NK-92 (cell line): ENCODE results near the gene C19orf73.
A peak's percentile ranks its signal among the peaks of the same experiment; 100 is the strongest.
"Not testable (repeated sequence)": the region's sequence is repeated elsewhere in the genome, so short reads cannot be mapped to it uniquely, and the experiment has no call there.

Experiments used
- DNase-seq: peaks from one replicate; lab custom pipeline; 2025; ENCODE audit not compliant: unreplicated experiment; lab: John Stamatoyannopoulos, UW

C19orf73 gene

DNA sequence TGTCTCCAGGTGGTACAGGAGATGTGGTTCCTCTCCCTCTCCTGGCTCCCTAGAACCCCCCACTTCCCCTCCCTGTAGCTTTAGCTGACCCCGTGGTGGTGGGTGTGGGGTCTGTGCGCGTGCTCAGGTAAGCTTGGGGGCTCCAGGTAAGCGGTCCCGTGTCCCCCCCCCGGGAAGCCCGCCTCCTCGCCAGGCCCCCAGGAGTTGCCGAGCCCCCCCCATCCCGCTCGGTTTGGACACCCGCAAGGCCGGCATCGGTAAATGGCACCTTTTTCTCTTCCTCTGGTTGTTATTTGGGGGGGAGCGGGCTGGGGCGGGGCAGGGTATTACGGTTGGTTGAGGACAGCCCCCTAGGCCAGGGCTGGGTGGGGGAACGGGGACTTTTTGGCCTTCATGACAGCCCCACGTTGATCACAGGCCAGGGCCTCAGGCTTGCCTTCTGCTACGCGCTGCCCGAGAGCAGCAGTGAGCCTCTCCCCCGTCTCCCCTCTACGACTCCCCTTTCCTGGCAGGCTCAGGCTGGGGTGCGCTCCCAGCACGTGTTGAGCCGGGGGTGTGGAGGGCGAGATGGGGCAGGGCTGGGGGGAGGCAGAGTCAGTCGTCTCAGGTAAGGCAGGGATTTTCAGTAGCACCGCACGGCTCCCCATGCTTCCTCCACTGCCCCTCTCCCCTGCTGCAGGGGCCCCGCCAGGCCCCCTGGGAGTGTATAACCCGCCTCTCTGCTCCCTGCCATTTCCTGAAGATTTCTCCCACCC is 15.4 kb downstream of the C19orf73 start:
- DNase-seq: no peak

GRCh38 chr19:49102303-49102702 is 16.6 kb downstream of the C19orf73 start:
- no peak for DNase-seq

- DNase-seq: no peak
These were observed 17.8 kb downstream of the C19orf73 start for GRCh38 chr19:49101160-49101559.

DNA sequence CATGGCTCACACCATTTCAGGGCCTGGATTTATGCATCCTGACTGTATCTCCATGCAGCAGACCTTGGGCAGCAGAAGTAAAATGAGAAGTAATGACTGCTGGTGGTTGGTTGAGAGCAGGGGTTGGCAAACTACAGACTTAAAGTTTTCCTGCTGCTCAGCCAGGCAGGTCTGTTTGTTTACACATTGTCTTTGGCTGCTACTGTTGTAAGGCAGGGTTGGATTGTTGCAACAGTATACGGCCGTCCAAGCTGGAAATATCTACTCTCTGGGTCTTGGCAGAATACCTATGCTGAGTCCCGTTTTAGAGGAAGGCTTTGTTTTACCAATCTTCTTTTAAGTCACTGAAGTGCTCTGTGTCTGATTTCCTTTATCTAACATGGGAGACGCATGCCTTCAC is 20.1 kb downstream of the C19orf73 start:
- DNase-seq: no peak

DNA sequence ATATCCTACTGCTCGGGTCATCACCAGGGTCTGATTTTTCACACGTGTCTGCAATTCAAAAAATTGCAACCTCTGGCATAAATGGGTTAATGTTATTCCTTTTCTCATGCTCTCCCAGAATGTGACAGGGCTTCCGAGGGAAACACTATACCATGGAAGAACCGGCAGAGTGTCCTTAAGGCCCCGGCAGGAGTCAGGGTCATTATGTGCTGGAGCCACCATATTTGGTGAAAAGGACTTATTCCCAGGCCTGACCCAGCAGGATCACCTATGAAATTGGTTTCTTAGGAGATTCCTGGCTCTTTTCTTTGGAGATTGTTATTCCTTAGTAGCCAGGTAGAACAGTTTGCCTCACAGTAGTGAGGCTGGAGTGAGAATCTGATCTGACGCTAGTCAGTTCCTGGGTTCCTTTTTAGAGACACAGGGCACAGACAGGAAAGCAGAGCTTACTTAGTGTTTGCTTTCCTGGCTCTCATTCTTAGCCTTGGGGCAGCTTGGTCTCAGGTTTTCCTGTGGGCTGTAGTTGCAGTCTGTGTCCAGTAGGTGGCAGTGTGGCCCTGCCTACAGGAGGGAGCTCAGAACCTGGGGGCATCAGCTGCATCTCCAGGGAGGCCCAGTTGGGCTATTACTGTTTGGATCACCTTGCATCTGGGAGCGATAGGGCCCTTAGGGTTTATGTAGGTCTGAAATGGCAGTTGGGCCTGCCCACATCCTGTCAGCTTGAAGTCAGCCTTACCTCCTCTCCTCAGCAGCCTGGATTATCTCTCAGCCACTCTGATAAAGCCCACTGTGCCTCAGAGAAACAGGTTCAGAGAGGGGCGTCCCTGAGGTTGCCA is 21.3 kb downstream of the C19orf73 start:
- DNase-seq: no peak

DNA sequence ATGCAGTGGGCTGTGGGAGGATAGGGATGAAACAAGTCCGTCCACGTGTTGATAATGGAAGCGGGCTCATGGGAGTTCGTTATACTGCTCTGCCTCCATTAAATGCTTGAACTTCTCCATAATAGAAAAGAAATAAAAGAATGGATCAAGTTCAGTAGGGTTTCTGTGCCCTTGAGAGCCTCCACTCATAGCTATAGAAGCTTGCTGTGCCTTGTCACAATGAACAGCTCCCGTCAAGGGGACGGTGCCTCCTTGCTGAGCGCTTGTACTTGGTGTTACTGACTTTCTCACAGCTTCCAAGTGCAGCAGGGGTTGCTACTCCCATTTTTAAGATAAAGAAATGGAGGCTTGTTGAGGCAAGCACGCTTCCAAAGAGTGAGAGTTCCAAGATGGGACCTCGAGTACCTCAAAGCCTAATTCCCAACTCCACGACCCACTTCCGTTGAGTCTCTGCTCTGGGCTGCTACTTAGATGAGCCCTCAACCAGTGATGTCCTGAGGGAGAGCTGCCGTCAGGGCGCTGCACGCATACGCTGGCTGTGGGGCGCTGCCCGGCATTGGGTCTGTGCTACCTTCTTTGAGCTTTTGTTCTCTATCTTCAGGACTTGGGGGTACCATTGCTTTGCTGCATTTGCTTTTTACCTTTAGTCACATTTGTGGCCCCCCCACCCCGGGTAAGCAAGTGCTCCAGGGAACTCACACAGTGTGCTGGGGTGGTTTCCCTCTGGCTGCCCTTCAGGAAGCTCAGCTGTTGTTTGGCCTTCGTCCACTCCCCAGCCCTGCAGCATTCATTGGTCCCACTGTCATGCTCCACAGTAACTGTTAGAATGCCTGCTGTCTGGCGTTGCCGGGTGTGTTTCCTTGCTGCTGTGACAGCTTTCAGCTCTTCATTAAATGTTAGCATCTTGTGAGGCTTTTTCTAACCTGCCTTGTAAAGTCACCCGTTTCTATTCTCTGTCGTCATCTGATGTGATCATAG is 24.1 kb downstream of the C19orf73 start:
- no peak for DNase-seq

GRCh38 chr19:49092686-49093085 is 26.3 kb downstream of the C19orf73 start:
- DNase-seq: no peak

DNA sequence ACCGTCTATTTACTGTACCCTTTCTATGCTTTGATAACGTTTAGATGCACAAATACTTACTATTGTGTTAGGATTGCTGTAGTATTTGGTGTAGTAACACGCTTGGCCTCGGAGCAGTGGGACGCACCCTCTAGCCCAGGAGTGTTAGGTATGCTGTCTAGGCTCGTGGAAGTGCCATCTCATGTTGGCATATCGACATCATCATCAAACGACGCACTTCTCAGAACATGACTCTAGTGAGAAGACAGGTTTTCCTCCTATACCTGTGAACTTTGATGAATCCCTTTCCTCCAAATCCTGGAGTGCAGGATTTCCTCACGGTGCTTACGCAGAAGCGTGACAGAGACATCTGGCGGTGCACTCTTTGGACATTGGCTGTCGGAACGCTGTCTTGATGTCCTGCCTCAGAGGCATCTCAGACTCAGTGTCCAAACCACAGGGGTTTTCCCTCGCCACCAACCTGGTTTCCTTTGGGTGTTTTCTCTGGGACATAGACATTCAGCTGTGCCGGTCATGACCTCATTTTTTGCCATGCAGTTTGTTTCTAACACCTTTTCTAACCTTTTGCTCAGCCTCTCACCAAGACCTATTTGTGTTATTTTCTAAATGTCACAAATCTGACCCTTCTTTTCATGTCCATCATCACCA is 27.4 kb downstream of the C19orf73 start:
- DNase-seq: no peak

DNA sequence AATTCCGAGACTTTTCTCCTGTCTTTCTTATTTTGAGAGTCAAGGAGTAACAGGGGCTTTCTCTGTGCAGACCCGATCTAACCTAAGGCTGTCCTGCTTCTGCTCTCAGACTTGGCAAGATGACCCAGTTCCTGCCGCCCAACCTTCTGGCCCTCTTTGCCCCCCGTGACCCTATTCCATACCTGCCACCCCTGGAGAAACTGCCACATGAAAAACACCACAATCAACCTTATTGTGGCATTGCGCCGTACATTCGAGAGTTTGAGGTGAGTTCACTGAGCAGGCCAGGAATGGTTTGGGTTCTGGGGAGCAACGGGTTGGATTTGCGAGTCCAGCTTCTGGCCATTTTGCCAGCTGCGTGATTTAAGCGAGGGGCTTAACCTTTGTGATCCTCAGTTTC is 32.6 kb downstream of the C19orf73 start:
- no peak for DNase-seq

GRCh38 chr19:49085868-49086232 is 33.1 kb downstream of the C19orf73 start:
- no peak for DNase-seq

DNA sequence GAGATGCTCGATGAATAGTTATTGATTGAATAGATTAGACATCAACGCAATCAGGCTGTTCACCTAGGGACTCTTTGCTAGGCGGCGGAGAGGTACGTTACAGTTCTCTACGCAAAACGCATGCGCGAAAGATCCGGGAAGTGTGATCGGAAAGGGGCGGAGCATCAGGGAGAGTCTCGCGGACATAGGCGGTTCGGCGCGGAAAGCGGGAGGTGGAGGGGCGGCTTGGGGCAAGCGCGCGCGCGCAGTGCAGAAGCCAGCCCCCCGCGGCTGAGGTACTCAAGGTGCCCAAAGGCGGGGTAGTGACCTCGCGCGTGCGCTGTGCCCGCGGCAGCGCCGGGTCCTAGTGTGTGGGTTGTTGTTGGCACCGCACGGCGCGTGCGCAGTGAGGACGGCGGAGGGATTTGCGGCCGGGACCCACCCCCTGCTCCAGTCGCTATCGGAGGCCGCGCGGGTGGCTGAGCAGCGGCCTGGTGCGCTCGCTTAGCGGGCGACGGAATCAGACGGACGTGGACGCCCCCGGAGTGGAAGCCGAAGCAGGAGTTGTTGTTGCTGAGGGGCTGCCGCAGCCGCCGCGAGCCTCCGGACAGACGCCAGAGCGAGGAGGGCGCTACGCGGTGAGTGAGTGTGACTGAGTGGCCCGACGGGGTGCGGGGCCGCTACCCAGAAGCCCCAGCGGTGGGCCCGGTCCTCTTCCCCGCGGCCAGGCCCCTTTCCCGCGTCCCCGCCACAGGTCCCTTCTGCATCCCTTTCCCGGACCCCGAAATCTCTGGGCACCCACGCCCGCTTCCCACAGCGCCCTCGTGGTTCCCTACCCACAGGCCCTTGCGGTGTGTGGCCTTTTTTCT is 33.7 kb downstream of the C19orf73 start, which contains the start of gene SNRNP70:
TSS of gene SNRNP70 (plus strand) at position 432 of the 848 bp plus-strand sequence. CDS start 964 bp downstream, outside the sequence.
- peak; percentile 92 for DNase-seq

- no peak for DNase-seq
These were observed 34.5 kb downstream of the C19orf73 start for GRCh38 chr19:49084206-49085019.

DNA sequence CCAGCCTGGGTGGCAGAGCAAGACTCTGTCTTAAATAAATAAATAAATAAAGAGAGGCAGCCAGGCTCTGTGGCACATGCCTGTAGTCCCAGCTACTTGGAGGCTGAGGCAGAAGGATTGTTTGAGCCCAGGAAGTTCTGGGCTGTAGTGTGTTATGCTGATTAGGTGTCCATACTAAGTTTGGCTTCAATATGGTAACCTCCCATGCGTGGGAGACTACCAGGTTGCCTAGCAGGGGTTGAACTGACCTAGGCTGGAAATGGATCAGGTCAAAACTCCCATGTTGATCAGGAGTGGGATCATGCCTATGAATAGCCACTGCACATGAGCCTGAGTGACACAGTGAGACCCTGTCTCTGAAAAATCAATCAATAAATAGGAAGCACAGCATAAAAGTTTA is 37.7 kb downstream of the C19orf73 start:
- DNase-seq: no peak

GRCh38 chr19:49080392-49080791 is 38.6 kb downstream of the C19orf73 start:
- no peak for DNase-seq

- DNase-seq: not testable (repeated sequence)
These were observed 44.1 kb downstream of the C19orf73 start for GRCh38 chr19:49074869-49075268.

DNA sequence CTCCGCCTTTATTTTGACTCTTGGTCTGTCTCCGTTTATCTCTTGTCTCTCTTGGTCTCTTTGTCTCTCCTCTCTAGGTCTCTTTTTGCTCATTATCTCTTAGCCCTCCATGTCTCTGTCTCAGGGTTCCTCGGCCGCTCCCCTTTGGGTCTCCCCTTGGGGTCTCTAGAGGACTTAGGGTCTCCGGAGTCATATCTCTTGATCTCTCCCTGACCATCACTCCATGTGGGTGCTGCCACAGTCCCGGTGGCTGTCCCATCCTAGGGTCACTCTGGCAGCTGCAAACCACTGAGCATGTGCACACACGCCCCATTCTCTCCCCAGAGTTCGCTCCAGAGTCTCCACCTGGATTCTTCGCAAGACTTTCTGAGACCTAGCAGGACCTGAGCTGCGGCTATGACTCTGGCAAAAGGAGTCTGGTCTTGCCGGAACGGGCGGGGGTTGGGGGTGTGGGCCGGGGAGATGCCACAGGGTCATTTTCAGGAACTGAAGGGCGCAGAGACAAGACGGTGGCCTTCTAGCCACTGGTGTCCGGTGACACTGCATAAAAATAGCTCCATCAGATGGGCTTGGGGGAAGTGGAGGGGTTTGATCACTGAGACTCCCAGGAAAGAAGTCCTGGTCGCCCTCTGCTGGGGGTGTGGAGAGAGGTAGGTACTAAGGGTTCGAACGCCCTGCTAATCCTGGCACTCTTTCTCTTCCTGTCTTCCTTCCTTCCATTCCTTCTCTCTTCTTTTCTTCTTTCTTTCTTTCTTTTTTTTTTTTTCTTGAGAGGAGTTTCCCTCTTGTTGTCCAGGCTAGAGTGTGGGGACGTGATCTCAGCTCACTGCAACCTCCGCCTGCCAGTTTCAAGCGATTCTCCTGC is 45.2 kb downstream of the C19orf73 start:
- no peak for DNase-seq

DNA sequence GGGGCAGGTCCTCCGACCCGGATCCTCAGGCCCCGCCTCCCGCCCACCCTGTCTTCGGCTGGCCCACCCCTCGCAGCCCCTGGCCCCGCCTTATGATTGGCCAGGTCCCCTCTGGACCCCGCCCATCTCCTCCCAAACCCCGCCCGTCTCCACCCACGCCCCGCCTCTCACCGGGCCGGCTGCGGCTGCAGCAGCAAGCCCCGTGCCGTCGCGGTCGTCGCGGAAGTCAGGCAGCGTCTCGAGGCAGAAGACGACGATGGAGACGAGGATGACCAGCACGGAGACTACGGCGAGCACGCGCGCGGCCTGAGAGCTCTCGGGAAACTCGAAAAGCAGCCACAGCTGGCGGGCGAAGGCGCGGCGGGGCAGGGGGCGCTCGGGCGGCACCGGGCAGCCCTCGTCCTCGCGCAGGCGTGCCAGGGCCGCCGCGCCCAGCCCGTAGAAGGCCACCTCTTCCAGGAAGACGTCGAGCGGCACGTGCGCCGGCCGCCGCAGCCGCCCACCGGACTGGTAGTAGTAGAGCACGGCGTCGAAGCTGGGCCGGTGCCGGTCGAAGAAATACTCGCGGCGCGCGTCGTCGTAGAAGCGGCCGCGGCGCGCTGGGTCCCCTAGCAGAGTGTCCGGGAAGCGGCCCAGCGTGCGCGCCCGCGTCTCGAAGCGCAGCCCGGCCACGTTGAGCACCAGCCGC is 46.9 kb downstream of the C19orf73 start:
- no peak for DNase-seq
